WTC11 (cell line): ENCODE results near the gene ARHGEF33.

Experiments
- CTCF ChIP-seq: fragments of 200-600 bp; IDR thresholded peaks from 2 replicates; pipeline ENCODE4 v1.8.0; 2022; ENCODE audit warnings: antibody characterized with exemption
- FOXJ3 ChIP-seq: sonication (generic); formaldehyde crosslinking; IDR thresholded peaks from 2 replicates; pipeline ENCODE4 v1.9.0; 2021; ENCODE audit warnings: missing genetic modification reagents, mild to moderate bottlenecking, borderline replicate concordance
- FOXK1 ChIP-seq: sonication (generic); formaldehyde crosslinking; IDR thresholded peaks from 2 replicates; pipeline ENCODE4 v1.8.0; 2022; ENCODE audit warnings: mild to moderate bottlenecking, moderate library complexity, missing genetic modification reagents
- FOXP4 ChIP-seq: sonication (generic); formaldehyde crosslinking; IDR thresholded peaks from 2 replicates; pipeline ENCODE4 v1.8.0; 2022; ENCODE audit warnings: mild to moderate bottlenecking, missing genetic modification reagents
- HMGA2 ChIP-seq: fragments of 250-450 bp; sonication (Bioruptor Pico); IDR thresholded peaks from 2 replicates; pipeline ENCODE4 v1.4.0; 2021; ENCODE audit warnings: mild to moderate bottlenecking, moderate library complexity
- NFYB ChIP-seq: sonication (generic); formaldehyde crosslinking; conservative IDR thresholded peaks from 2 replicates; pipeline ENCODE4 v1.8.0; 2022; ENCODE audit warnings: low read depth, missing genetic modification reagents
- NR2C2 ChIP-seq: sonication (generic); formaldehyde crosslinking; IDR thresholded peaks from 2 replicates; pipeline ENCODE4 v1.8.0; 2022; ENCODE audit warnings: mild to moderate bottlenecking, missing genetic modification reagents
- RELA ChIP-seq: sonication (generic); formaldehyde crosslinking; IDR thresholded peaks from 2 replicates; pipeline ENCODE4 v1.8.1; 2022; ENCODE audit warnings: missing genetic modification reagents, mild to moderate bottlenecking, borderline replicate concordance
- TP53 ChIP-seq: sonication (generic); formaldehyde crosslinking; IDR thresholded peaks from 2 replicates; pipeline ENCODE4 v1.8.1; 2023; ENCODE audit warnings: mild to moderate bottlenecking, missing genetic modification reagents
- ZNF423 ChIP-seq: fragments of 250-450 bp; sonication (Bioruptor Pico); IDR thresholded peaks from 2 replicates; pipeline ENCODE4 v2.1.2; 2022; ENCODE audit warnings: mild to moderate bottlenecking, moderate library complexity

GRCh38 chr2:38971377-38971776 is 81.7 kb downstream of the ARHGEF33 start:
- TF ChIP-seq FOXJ3 (CRISPR knock-in tag) (no peak), TP53 (CRISPR knock-in tag) (no peak), FOXK1 (CRISPR knock-in tag) (no peak), CTCF (no peak), NFYB (CRISPR knock-in tag) (no peak), RELA (no peak), NR2C2 (CRISPR knock-in tag) (no peak), ZNF423 (no peak), HMGA2 (CRISPR knock-in tag) (no peak), FOXP4 (CRISPR knock-in tag) (no peak)
